SK-N-SH (cell line): ENCODE data around the gene MAP6.

Experiments
- CTCF ChIP-seq: fragments of 200-600 bp; sonication (generic); IDR thresholded peaks from 2 replicates; pipeline ENCODE4 v1.6.1; 2017; ENCODE audit warnings: antibody characterized with exemption, mild to moderate bottlenecking, moderate library complexity
- JUND ChIP-seq: IDR thresholded peaks from 2 replicates; pipeline ENCODE4 v1.4.0; 2012
- POLR2AphosphoS5 ChIP-seq: IDR thresholded peaks from 2 replicates; pipeline ENCODE4 v1.6.1; 2012; ENCODE audit warnings: low read depth, low read length
- RAD21 ChIP-seq: IDR thresholded peaks from 2 replicates; pipeline ENCODE4 v1.6.1; 2012; ENCODE audit warnings: mild to moderate bottlenecking, low read length
- USF1 ChIP-seq: IDR thresholded peaks from 2 replicates; pipeline ENCODE4 v1.4.0; 2012; ENCODE audit warnings: low read depth, borderline replicate concordance
- USF2 ChIP-seq: fragments of 150-350 bp; IDR thresholded peaks from 2 replicates; pipeline ENCODE4 v1.6.1; 2017; ENCODE audit warnings: antibody characterized with exemption, low read length, low read depth, borderline replicate concordance

- TF ChIP-seq USF1: no peak
- no peak for TF ChIP-seq CTCF
- no peak; the same call in none of the 2 replicates for TF ChIP-seq POLR2AphosphoS5
- peak; percentile 36; the same call in 1 of the 2 replicates for TF ChIP-seq JUND
- no peak; the same call in 1 of the 2 replicates for TF ChIP-seq RAD21
- no peak for TF ChIP-seq USF2
These were observed 114.4 kb downstream of the MAP6 start for GRCh38 chr11:75554258-75555022.
